Lower leg skin (tissue), 3 donors: Measurements from ENCODE around the gene WDR27.
"Not testable (repeated sequence)": the region's sequence is repeated elsewhere in the genome, so short reads cannot be mapped to it uniquely, and the experiment has no call there.

ENCODE experiments used
- POLR2A ChIP-seq, 2 donors: fragments of 450-650 bp; IDR thresholded peaks; one replicate each; pipeline ENCODE4 v1.6.1; 2016 to 2017; ENCODE audit warnings: antibody characterized with exemption in 2 of 2, mild to moderate bottlenecking in 1 of 2, moderate library complexity in 1 of 2
- TF ChIP-seq, protein P1 (sequence below), 3 donors: fragments of 450-650 bp; IDR thresholded peaks; one replicate each; pipeline ENCODE4 v1.5.1; 2016; ENCODE audit warnings: antibody characterized with exemption in 3 of 3, mild to moderate bottlenecking in 3 of 3, moderate library complexity in 2 of 3

DNA sequence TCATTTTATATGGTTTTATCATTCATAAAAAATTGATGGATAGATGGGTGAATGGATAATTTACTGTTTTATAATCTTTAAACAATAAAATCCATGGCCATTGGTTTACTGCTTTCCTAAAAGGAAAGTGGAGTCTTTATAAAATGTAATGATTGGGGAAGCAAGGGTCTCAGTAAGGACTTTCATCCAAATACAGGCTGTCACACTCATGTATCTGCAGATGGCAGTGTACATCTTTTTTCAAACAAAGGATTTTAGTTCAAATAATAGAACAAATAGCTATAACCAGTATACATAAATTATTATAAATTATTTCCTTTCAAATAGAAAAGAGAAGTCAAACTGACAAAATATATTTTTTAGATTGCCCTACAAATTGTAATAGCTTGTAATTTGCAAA is 190.0 kb downstream of the WDR27 start:
- TF ChIP-seq, protein P1, sequence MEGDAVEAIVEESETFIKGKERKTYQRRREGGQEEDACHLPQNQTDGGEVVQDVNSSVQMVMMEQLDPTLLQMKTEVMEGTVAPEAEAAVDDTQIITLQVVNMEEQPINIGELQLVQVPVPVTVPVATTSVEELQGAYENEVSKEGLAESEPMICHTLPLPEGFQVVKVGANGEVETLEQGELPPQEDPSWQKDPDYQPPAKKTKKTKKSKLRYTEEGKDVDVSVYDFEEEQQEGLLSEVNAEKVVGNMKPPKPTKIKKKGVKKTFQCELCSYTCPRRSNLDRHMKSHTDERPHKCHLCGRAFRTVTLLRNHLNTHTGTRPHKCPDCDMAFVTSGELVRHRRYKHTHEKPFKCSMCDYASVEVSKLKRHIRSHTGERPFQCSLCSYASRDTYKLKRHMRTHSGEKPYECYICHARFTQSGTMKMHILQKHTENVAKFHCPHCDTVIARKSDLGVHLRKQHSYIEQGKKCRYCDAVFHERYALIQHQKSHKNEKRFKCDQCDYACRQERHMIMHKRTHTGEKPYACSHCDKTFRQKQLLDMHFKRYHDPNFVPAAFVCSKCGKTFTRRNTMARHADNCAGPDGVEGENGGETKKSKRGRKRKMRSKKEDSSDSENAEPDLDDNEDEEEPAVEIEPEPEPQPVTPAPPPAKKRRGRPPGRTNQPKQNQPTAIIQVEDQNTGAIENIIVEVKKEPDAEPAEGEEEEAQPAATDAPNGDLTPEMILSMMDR (IDR thresholded peaks at IDR 0.05), result not testable (repeated sequence)
- not testable (repeated sequence) for TF ChIP-seq POLR2A (IDR thresholded peaks at IDR 0.05)
